H7 (cell line): Measurements from ENCODE around the gene CHRDL2. TPM values are rescaled to one million over a fixed set of nuclear protein-coding genes. Genes with fewer than 3 reads are reported as not detected.
A peak's percentile ranks its signal among the peaks of the same experiment; 100 is the strongest.

Experiments
- DNase-seq: peaks from one replicate; pipeline ENCODE4 v3.0.0; 2012
- H3K27me3 ChIP-seq: 2 replicates; pipeline ENCODE4 v1.6.0; 2011; ENCODE audit warnings: mild to moderate bottlenecking, low read length; ENCODE audit not compliant: control insufficient read depth, insufficient read depth
- H3K36me3 ChIP-seq: replicated peaks from 2 replicates; pipeline ENCODE4 v1.5.1; 2011; ENCODE audit warnings: low read length; ENCODE audit not compliant: control insufficient read depth, insufficient read depth
- H3K4me3 ChIP-seq: 2 replicates; pipeline ENCODE4 v1.5.1; 2011; ENCODE audit warnings: low read depth, mild to moderate bottlenecking, control low read depth, low read length, moderate library complexity; ENCODE audit not compliant: insufficient read depth
- total RNA-seq: library from RNA; depleted of rRNA; stranded (reverse); fragments of >200 nt; shearing (Covaris generic); gene quantifications from 2 replicates; pipeline ENCODE4 v1.2.3, GENCODE V29; 2014

CHRDL2 gene
- total RNA-seq, 1 experiment from 2014 or later: not detected

DNA sequence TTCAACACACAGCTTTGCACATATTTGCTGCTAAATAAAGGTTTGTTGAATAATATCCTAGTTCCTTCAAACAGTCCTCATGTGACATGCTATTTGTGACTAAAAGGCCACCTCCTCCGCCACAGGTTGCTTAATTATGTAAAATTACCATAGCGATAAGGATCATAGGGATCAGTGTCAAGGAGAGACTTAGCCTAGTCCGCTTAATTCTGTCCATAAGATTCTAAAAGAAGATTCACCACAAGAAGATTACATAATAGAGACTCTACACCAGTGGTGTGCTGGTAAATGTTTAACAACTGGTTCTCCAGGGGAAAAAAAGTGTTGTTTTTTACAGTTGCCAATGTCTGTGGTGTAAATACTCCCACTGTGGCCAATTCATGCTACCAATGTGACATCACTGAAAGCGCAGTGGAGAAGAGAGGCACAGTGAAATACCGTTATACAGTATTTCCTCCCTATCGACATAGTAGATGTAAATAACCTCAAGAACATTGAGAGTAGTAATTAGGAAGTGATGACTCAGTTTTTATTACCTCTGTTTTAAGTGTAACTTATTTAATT lies 4.2 kb upstream of the CHRDL2 start:
- H3K27me3 ChIP-seq: peaks cover 28% of the 10 kb centered on the region
- no peak overlapping the region for H3K4me3 ChIP-seq
- H3K36me3 ChIP-seq: no peaks in the 10 kb centered on the region
- DNase-seq: no peak

DNA sequence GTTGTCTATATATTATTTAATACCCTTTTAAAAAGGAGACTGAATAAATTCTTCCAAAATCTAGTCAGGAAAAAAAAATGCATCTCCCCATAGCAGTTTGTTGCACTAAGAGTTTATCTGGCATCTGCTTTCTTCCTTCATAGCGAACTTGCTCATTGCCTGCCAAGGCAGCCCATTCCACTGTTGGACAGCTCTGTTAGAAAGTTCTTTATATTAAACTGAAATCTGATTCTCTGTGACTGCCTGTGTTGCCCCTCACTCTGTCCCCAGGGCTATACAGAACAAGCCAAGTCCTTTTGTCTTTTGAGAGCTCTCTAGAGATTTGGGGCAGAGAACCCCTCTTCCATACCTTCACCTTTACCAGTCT lies 3.3 kb upstream of the CHRDL2 start:
- DNase-seq: no peak
- no peaks in the 10 kb centered on the region for H3K36me3 ChIP-seq
- H3K4me3 ChIP-seq: no peak overlapping the region
- peaks cover 37% of the 10 kb centered on the region for H3K27me3 ChIP-seq

DNA sequence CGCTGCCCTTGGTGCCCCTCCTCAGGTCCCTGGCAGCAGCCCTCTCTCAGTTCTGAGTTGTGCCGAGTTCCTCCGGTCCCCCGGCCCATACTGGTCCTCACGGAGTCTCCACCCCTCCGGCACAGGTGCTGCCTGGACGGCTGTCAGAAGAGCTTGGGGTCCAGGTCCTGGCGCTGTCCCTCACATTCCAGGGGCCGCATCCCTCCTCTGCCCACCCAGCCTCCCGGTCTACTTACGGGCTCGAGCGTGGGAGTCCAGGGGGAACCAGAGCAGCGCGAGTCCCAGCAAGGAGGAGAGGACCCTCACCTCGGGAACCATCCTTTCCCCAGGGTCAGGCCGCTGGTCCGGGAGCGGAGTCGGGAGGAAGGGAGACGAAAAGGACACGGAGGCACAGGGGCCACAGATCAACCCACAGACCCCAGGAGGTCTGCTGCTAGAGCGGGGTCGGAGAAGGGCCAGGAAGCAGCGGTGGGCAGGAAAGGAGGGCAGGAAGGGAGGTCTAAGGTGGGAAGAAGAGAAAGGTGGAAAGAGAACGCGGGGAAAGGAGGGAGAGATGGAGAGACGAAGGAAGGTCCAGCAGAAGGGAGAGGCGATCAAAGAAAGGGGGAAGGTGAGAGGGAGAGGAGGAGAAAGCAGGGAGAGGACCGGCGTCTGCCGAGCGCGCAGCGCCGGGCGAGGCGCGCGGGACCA lies 510 bp downstream of the CHRDL2 start:
- peak; percentile 76 for DNase-seq
- H3K27me3 ChIP-seq: peaks cover 51% of the 10 kb centered on the region
- no peaks in the 10 kb centered on the region for H3K36me3 ChIP-seq
- H3K4me3 ChIP-seq: peak overlapping the region; percentile 42

- Histone ChIP-seq H3K36me3 (no peaks in the 10 kb centered on the region), H3K4me3 (no peak overlapping the region), H3K27me3 (peaks cover 49% of the 10 kb centered on the region)
- DNase-seq: no peak
Measured at GRCh38 chr11:74729397-74729796, 1.8 kb downstream of the CHRDL2 start.

- Histone ChIP-seq H3K27me3 (peaks cover 36% of the 10 kb centered on the region), H3K4me3 (no peak overlapping the region), H3K36me3 (no peaks in the 10 kb centered on the region)
- DNase-seq: peak; percentile 89
Measured at GRCh38 chr11:74726547-74727182, 4.6 kb downstream of the CHRDL2 start.

DNA sequence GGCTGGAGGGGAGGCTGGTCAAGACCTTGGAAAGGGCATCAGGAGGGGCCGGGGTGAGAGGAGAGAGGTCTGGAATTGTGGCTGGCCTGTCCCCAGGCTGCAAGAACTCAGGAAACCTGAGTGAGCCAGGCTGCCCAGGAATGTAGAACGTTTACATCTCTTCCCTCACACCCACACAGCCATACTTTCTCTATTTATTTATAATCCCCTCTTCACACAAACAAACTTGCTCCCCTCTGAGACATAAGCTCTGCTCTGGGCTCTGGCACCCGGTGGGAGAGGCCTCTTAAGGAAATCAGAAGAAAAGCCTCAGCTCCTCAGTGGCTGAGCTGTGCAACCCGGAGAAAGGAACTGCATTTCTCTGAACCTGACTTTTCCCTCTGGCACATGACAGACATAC lies 5.5 kb downstream of the CHRDL2 start:
- H3K36me3 ChIP-seq: no peaks in the 10 kb centered on the region
- H3K4me3 ChIP-seq: no peak overlapping the region
- H3K27me3 ChIP-seq: peaks cover 27% of the 10 kb centered on the region
- no peak for DNase-seq

DNA sequence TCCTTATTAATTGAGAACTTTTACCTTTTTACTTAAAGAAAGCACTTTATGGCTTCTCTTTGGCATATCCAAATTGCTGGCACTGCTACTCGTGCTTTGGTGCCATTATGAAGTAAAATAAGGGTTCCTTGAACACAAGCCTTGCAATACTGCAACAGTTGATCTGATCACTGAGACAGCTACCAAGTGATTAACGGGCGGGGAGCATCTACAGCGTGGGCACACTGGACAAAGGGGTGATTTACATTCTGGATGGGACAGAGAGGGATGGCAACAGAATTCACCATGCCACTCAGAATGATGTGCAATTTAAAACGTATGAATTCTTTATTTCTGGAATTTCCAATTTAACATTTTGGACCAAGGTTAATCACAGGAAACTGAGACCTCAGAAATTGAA lies 7.7 kb downstream of the CHRDL2 start:
- Histone ChIP-seq H3K4me3 (no peak overlapping the region), H3K36me3 (no peaks in the 10 kb centered on the region), H3K27me3 (peaks cover 8% of the 10 kb centered on the region)
- DNase-seq: no peak

DNA sequence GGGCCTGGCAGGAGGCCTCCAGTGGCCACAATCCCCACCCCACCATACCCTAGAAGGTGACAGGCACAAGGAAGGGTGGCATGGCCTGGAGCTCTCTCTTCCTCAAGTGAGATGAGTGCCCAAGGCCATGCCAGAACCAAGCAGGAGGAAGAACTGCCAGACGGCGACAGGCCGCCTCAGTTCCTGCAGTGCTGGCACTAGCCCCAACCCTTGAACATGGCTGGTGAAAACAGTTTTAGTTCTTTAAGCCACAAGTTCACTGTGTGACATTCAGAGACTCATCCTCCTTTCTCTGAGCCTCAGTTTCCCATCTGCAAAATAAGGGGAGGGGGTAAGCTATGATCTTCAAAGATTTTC lies 9.8 kb downstream of the CHRDL2 start:
- peaks cover 2% of the 10 kb centered on the region; the same call in 1 of the 2 replicates for H3K27me3 ChIP-seq
- no peak overlapping the region for H3K4me3 ChIP-seq
- no peaks in the 10 kb centered on the region for H3K36me3 ChIP-seq
- DNase-seq: no peak

GRCh38 chr11:74720596-74721478 lies 10.4 kb downstream of the CHRDL2 start:
- peaks cover 2% of the 10 kb centered on the region; the same call in 1 of the 2 replicates for H3K27me3 ChIP-seq
- no peaks in the 10 kb centered on the region for H3K36me3 ChIP-seq
- peak; percentile 63 for DNase-seq
- no peak overlapping the region for H3K4me3 ChIP-seq

GRCh38 chr11:74719011-74719410 lies 12.2 kb downstream of the CHRDL2 start:
- H3K36me3 ChIP-seq: no peaks in the 10 kb centered on the region
- no peak overlapping the region for H3K4me3 ChIP-seq
- DNase-seq: no peak
- no peaks in the 10 kb centered on the region; the same call in 1 of the 2 replicates for H3K27me3 ChIP-seq

DNA sequence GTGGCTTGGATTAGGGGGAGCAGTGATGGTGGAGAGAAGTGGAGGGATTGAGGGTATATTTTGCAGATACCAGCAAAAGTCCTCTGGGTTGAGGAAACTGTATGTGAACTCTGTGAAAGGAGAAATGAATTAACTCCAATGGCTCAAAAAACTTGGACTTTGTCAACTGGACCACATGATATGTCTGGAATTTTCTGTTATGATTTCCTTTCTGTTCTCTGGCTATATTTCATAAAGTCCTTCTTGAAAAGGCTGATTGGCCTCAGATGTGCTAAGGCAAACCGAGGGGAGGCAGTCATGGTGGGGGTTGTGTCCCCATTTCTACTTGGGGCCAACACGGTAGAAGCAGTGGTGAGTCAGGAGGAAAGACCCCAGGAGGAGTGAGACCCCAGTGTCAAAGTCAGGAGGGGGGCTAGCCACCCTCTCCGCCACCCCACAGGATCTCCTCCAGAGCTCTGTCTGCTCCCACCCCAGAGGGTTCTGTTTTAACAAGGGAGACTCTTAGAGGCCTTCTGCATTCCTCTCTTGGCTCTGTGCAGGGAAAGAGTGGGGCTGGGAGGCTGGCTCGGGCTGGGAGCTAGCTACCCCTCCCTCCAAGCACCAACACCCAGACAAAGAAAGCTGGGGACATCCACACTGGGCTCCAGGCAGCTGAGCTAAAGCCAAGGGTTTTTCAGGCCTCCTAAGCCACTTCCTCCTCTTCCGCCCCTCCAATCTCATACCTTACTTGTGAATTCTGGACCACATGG lies 13.8 kb downstream of the CHRDL2 start:
- Histone ChIP-seq H3K4me3 (no peak overlapping the region), H3K36me3 (no peaks in the 10 kb centered on the region), H3K27me3 (no peaks in the 10 kb centered on the region; the same call in 1 of the 2 replicates)
- no peak for DNase-seq

DNA sequence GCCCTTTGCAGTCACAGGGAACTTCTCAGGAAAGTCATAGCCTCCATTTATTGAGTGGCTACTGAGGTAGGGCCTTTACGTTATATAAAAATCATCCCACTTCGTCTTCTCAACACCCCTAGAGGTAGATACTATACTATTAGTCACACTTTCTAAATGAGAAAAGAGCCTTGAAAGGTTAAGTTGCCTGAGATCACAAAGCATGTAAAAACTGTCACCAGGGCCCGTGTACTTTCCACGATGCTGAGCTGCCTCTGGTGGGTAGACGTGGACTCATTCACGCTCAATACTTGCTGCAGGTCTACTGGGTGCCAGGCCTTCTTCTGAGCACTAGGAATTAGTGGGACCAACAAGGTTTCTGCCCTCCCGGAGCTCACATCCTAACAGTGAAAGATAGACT lies 16.3 kb downstream of the CHRDL2 start:
- Histone ChIP-seq H3K36me3 (no peaks in the 10 kb centered on the region), H3K4me3 (no peak overlapping the region)
- DNase-seq: no peak

GRCh38 chr11:74713686-74714085 lies 17.5 kb downstream of the CHRDL2 start:
- H3K36me3 ChIP-seq: no peaks in the 10 kb centered on the region
- no peaks in the 10 kb centered on the region for H3K27me3 ChIP-seq
- DNase-seq: no peak
- no peak overlapping the region for H3K4me3 ChIP-seq

More for the DNA sequence above, 16.3 kb downstream of the CHRDL2 start:
- no peaks in the 10 kb centered on the region; the same call in 1 of the 2 replicates for H3K27me3 ChIP-seq
